ENCODE measurements around the gene ITSN2.
"Not testable (repeated sequence)": the region's sequence is repeated elsewhere in the genome, so short reads cannot be mapped to it uniquely, and the experiment has no call there.

ITSN2 gene

DNA sequence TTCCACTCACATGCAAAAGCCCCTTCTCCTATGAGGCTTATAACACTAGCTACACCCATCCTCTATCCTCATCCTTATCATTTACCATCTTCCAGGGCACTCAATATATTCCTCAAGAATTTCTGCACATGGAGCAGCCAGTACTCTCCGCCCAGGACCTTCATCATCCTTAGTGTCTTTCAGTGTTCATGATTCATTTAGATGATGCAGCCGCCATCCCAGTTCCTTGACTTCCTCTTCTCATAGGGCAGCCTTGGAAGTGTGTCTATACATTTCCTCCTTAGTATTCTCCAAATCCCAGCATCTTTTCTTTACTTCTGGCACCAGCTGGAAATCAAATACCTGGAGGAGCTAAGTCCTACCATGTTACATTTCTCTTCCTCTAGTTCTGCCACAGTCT is 3.0 kb upstream of the ITSN2 start:
- no peak for DNase-seq (ENCODE audit: low read depth)

DNA sequence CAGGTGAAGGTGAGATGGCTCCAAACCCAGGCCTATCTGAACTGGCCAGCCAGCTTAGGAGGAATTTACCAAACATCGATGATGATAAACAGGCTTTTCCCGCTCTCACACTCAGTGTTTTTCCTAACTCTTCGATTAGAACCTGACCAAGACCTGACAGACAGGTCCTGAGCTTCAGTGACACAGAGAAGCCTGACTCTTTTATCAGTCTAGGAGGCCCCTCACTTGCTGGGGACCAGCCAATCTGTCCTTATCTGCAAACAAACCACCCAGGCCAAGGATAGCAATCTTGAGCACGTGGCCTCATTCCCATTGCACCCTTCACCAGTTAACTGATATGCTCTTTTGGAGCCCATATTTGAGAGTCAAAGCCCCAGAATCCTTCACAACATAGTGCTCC is 1.9 kb upstream of the ITSN2 start:
- no peak for DNase-seq (ENCODE audit: low read depth)

- no peak for DNase-seq (ENCODE audit: low read depth)
Observed at GRCh38 chr2:24360963-24361330, 611 bp upstream of the ITSN2 start.

DNA sequence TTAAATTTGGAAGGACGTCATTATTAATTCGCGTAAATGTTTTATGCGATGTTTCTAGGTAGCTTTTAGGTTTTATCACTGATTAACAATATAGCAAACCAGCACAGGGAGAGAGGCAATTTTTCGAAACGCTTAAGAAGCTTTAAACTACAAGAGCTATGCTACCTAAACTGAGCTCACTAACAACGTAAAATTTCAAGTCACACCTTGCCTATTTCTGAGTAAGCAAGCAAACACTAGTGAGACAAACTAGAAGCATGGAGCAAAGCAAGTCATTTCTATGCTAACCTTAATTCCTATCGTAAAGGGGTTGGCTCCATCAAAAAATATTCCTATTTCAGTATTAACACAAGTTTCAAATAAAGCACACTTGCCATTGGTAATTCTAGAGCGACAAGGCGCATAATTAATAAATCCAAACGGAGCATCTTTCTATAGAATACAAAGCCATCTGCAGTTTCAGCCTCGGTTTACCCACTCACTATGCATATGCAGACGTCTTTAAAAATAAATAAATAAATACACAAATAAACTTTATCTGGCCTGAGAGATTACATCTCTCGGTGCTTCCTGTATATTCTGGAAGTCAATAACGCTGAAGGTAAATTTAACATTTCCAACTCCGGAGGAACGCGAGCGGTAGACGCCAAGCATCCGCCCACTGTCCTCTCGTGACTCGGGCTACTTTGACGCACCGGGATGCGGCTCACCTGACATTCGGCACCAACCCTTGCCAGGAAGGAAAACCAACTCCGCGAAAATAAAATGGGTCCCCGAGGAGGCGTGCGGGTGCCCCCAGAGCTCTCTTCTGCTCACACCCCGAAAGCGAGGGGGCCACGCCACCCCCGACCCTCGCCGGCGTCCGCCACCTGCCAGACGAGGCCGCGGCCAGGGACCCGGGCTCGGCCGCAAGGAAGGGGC is 947 bp downstream of the ITSN2 start:
- peak; percentile 48 for DNase-seq (ENCODE audit: low read depth)

DNA sequence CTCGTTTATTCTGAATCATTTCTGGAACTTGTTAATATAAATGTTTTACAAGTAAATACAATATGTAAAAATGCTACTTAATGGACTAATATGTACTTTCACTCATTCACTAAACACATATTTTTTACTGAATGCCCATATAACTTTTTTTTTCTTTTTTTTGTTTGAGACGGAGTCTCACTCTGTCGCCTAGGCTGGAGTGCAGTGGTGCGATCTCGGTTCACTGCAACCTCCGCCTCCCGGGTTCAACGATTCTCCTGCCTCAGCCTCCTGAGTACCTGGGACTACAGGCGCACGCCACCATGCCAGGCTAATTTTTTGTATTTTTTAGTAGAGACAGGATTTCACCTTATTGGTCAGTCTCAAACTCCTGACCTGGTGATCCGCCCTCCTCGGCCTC is 2.6 kb downstream of the ITSN2 start:
- not testable (repeated sequence) for DNase-seq (ENCODE audit: low read depth)

DNA sequence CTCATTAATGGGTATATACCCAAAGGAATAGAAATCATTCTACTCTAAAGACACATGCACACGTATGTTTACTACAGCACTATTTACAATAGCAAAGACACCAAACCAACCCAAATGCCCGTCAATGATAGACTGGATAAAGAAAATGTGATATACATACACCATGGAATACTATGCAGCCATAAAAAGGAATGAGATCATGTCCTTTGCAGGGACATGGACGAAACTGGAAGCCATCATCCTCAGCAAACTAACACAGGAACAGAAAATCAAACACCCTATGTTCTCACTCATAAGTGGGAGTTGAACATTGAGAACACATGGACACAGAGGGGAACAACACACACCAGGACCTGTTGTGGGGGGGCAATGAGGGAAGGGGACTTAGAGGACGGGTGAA is 3.2 kb downstream of the ITSN2 start:
- DNase-seq (ENCODE audit: low read depth): not testable (repeated sequence)

- DNase-seq (ENCODE audit: low read depth): no peak
Observed at GRCh38 chr2:24354957-24355356, 5.4 kb downstream of the ITSN2 start.

DNA sequence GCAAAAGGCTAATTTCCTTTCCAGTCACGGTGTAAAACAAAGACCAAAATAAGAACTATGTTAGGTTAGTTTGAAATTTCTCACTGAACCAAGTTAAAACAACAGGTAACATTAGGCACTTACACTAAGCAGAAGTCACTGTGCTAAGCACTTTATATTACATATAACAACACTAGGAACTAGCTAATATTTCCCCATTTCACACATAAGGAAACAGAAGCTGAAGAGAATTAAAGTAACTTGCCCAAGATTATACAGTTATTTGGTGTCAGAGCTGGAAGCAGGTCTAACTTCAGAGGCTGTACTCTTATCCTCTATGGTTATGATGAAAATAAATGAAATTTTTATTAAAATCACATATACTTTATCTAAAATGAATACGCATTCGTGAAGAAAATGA is 5.9 kb downstream of the ITSN2 start:
- no peak for DNase-seq (ENCODE audit: low read depth)

DNA sequence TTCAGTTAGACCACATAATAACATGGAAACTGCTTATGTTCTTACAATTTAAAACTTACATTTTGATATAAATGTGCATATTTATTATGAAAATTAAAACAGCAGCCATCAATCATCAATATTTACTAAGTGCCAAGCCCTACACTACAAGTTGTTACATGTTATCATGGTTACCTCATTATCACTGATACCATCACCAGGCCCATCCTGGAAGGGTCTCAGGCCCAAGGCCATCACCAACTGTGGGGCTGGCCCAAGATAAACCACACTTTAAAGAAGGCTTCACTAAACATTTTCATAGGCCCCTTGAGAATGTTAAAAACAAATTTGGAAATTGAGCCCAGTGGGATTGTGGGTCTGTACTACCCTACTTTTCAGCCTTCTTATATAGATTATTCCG is 6.4 kb downstream of the ITSN2 start:
- DNase-seq (ENCODE audit: low read depth): no peak

- DNase-seq (ENCODE audit: low read depth): no peak
Observed at GRCh38 chr2:24353364-24353763, 7.0 kb downstream of the ITSN2 start.

DNA sequence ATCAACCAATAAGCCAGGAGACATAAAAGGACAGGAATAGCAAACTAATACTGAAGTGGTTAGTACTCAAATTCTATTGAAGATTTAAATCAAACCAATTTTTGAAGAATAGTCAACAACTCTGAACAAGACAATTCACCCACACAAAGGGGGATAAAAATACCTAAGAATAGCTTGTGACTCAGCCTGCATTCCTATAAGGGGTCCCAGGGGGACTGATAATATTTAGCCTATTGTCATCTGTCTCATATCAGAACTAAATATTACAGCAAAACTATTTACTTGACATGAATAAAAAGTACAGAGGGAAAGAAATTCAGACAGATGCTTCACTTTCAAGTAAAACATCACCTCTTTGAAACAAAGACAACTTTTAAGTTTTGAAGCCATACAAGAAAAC is 7.7 kb downstream of the ITSN2 start:
- no peak for DNase-seq (ENCODE audit: low read depth)

GRCh38 chr2:24351981-24352380 is 8.4 kb downstream of the ITSN2 start:
- no peak for DNase-seq (ENCODE audit: low read depth)

DNA sequence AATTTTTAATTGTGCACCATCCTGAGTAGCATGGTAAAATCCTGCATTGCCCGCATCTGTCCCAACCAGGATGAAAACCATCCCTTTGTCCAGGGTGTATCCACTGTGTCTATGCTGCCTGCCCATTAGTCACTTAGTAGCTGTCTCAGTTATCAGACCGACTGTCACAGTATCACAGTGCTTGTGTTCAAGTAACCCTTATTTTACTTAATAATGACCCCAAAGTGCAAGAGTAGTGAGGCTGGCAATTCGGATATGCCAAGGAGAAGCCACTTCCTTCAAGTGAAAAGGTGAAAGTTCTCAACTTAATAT is 8.8 kb downstream of the ITSN2 start:
- DNase-seq (ENCODE audit: low read depth): no peak

DNA sequence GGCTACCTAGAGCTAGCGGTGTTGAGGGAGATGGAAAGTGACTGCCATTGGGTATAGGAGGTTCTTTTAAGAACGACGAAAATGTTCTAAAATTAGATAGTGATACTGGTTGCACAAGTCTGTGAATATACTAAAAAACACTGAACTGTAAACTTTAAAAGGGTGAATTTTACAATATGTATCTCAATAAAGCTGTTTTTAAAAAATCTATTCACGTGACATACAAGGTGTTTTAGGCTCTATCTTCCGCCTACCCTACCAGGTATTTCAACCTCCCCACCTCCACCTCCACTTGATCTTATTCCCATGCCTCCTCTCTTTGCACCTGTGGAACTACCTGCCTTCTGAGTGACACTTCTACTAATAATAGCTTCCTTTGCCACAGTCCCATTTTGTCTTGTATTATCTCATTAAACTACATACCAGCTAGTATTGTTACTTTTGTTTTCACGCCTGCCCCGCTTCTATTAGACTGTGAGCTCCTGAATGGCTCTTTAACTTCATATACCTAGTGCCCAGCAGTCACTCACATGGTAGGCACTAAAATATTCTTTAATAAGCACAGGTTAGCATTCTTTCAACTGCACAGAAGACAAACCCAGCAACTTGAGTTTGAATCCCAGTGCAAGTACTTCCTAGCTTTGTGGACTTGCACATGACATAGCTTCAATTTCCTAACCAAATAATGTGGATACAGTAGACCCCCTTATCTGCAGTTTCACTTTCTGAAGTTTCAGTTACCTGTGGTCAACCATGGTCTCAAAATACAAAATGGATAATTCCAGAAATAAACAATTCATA is 9.3 kb downstream of the ITSN2 start:
- DNase-seq (ENCODE audit: low read depth): no peak

DNA sequence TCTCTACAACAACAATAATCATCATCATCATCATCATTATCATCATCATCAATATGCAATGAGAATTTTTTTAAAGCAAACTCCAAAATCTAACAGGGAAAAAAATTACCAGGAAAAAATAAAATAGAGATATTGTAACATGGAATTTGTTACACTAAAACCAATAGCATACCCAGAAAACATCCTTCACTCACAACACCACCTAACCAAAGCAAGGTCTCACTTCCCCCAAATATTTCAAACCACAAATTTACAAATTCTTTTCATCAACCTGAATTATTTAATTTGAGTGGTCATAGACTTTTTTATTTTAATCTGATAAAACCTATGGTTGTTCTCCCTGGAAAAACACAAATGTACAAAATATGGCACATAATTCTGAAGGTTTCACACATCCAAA is 11.2 kb downstream of the ITSN2 start:
- DNase-seq (ENCODE audit: low read depth): no peak

DNA sequence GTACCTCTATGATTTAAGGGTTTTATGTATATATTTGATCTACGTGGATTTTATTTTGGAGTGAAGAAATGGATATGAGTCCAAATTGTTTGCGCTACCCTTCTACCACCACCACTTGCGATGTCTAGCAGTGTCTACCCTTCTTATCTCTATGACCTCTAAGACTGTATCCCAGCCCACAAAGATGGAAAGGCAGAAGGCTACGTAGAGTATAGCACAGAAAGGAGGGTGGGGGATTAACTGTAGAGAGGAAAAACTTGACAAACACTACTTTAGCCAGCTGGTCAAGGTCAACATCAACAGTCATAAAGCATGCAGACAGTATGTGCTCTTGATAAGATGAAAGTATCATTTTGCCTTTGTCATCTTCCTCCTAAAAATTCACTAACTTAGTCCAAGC is 14.4 kb downstream of the ITSN2 start:
- DNase-seq (ENCODE audit: low read depth): no peak

- no peak for DNase-seq (ENCODE audit: low read depth)
Observed at GRCh38 chr2:24343225-24343882, 17.0 kb downstream of the ITSN2 start.

- no peak for DNase-seq (ENCODE audit: low read depth)
Observed at GRCh38 chr2:24342110-24342910, 18.0 kb downstream of the ITSN2 start.

DNA sequence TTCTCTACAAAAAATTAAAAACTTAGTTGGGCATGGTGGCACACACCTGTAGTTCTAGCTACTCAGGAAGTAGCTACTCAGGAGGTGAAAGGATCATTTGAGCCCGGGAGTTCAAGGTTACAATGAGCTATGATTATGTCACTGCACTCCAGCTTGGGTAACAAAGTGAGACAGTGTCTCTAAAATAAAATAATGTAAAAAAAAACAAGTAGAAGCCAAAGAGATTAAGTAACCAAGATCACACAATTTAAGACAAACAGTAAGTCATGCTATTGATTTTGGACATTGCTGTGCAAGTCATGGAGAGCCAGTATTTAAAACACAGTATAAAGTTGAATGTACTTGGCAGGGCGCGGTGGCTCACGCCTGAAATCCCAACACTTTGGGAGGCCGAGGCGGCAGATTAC is 20.5 kb downstream of the ITSN2 start:
- DNase-seq (ENCODE audit: low read depth): no peak

DNA sequence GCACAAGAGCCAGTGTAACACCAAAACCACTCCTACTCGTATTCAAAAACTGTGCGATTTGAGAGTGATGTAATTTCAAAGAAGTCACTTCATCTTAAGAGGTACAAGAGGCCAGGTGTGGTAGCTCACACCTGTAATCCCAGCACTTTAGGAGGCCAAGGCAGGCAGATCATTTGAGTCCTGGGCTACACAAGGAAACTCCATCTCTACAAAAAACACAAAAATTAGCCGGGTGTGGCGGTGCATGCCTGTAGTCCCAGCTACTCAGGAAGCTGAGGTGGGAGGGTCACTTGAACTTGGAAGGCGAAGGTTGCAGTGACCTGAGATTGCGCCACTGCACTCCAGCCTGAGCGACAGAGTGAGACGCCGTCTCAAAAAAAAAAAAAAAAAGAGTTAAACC is 21.2 kb downstream of the ITSN2 start:
- DNase-seq (ENCODE audit: low read depth): not testable (repeated sequence)

GRCh38 chr2:24337890-24338289 is 22.4 kb downstream of the ITSN2 start:
- DNase-seq (ENCODE audit: low read depth): no peak

- no peak for DNase-seq (ENCODE audit: low read depth)
Observed at GRCh38 chr2:24336811-24337210, 23.5 kb downstream of the ITSN2 start.

All from T-helper 22 cell (primary cell).